A549 treated with Mapracorat at 1 μM for 4 hours (cell line): Measurements from ENCODE around the gene HAND1. TPM values are rescaled to one million over a fixed set of nuclear protein-coding genes. Genes with fewer than 3 reads are reported as not detected.

Experiments
- total RNA-seq: library from RNA; stranded (reverse); fragments of 200-300 nt; extraction: Qiagen RNA extraction; gene quantifications from 5 replicates; pipeline ENCODE4 v1.2.3, GENCODE V29; 2022

The HAND1 gene
- total RNA-seq = 0.14 to 0.43 TPM (median 0.37 TPM) in 5 replicates

DNA sequence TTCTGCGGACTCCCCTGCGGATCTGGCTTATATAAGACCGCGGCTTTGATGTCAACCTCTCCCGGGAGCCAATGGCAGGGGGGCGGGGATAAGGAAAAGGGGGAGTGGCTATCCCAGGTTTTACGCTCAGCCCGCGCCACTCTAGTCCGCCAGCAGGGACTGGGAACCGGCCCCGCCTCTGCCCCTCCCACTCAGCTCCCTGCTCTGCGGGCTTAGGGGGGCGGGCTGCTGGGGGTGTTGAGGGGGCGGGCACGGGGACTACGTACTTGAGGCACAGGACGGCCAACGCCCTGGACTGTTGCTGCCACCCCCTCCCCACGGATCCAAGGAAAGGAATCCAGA, at the start of gene HAND1:
Gene HAND1 (minus strand): TSS at position 4 of the 342 bp plus-strand sequence. CDS start 219 bp downstream, outside the sequence.

DNA sequence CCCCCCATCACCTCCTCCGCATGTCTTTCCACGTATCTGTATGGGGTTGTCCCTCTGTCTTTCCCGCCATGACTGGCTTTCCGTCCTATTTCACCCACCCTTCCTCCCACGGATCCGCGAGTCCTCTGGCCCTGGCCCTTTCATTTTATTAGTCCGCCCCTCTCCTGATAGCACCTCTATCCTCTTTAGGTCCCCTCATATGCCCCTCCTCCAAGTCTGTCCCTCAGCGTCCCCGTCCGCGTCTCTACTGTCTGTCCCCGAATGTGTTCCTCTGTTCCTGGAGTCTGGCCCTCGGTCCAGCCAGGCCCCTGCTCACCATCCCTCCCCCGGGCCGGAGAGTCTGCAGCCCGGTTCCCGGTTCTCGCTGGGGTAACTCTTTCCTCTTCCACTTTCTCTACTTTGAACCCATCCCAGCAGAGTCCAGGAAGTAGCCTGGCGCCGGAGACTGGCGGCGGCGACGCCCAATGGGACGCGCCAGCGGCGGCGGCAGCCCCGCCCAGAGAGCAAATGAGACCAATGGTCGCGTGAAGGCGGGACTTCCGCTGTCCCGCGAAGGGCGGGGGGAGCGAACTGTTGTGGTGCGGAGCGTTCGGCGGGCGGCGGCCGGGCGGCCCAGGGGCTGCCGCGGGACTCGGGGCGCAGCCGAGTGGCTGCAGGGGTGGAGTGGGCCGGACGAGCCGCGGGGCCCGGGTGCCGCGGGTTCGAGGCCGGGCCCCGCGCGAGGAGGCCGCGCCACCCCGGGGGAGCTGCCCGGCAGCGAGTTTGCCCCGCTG, 32.4 kb downstream of the HAND1 start, which contains the start of gene SAP30L:
Gene SAP30L (plus strand): TSS at position 576 of the 773 bp plus-strand sequence. CDS start 608 bp downstream, outside the sequence.

Other genes starting within 250 kb of the HAND1 start
- gene SAP30L, start 32.2 kb downstream of the HAND1 start, total RNA-seq = 29.0 to 35.0 TPM (median 31.5 TPM) in 5 replicates